ENCODE measurements around the gene GALNT2.
A peak's percentile ranks its signal among the peaks of the same experiment; 100 is the strongest.

Gene GALNT2

DNA sequence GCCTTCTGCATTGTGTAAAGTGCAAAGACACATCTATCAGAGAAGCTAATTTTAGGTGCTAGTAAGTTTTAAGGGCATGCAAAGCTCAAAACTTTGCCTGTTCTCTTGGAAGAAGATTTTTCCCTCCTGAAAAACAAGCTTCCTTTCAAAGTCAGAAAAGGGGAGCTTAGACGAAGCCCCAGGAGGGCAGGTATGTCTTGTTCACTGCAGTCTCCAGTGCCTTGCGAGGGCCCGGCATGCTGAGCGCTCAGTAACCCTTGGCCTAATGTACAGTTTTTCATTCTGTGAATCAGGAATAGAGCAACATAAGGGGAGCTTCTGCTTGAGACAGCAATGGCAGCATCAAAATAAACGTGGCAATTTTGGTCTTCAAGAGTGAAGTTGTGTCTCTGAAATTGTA lies 35.0 kb downstream of the GALNT2 start:
- Histone ChIP-seq H3K9ac (ENCODE audit: low read length) (no peak overlapping the region), H3K18ac (ENCODE audit: low read length) (no peak overlapping the region), H3K79me1 (ENCODE audit: low read length) (peaks cover 12% of the 10 kb centered on the region), H3K4me1 (ENCODE audit: control insufficient read depth, low read depth, low read length) (peaks cover 1% of the 10 kb centered on the region), H3K4me3 (ENCODE audit: low read length) (no peak overlapping the region), H3K4me2 (ENCODE audit: low read length) (no peak overlapping the region), H3K36me3 (ENCODE audit: control insufficient read depth, insufficient read depth, low read length) (no peaks in the 10 kb centered on the region), H2BK15ac (replicated peaks; ENCODE audit: low read depth) (no peak overlapping the region), H2BK5ac (ENCODE audit: low read length) (no peak overlapping the region), H4K5ac (ENCODE audit: low read length) (no peak overlapping the region), H3K4ac (ENCODE audit: low read depth, low read length) (no peak overlapping the region), H2AK5ac (ENCODE audit: low read length) (no peak overlapping the region), H3K23ac (ENCODE audit: low read length) (no peak overlapping the region), H4K8ac (ENCODE audit: low read depth, low read length) (no peak overlapping the region), H3K27me3 (ENCODE audit: insufficient read depth, low read length, poor library complexity) (no peaks in the 10 kb centered on the region), H3K79me2 (ENCODE audit: control insufficient read depth, insufficient read depth, low read length) (peaks cover 6% of the 10 kb centered on the region), H3K56ac (ENCODE audit: low read length) (no peak overlapping the region), H3K27ac (ENCODE audit: low read depth, low read length) (no peak overlapping the region), H2BK120ac (ENCODE audit: low read depth, low read length) (no peak overlapping the region)
- no peak for DNase-seq
- WGBS (ENCODE audit: extremely low coverage, insufficient coverage, low lambda C conversion rate): no CpG with 5 or more reads among the region's 5 CpGs

- WGBS (ENCODE audit: extremely low coverage, insufficient coverage, low lambda C conversion rate): no CpG with 5 or more reads among the region's 4 CpGs
- Histone ChIP-seq H2BK5ac (ENCODE audit: low read length) (no peak overlapping the region), H3K23ac (ENCODE audit: low read length) (no peak overlapping the region)
Observed at GRCh38 chr1:230102472-230102871, 35.4 kb downstream of the GALNT2 start.

GRCh38 chr1:230103306-230104173 lies 36.5 kb downstream of the GALNT2 start:
- Histone ChIP-seq H2BK15ac (replicated peaks; ENCODE audit: low read depth) (no peak overlapping the region), H3K56ac (ENCODE audit: low read length) (no peak overlapping the region), H3K18ac (ENCODE audit: low read length) (no peak overlapping the region), H3K79me1 (ENCODE audit: low read length) (peaks cover 16% of the 10 kb centered on the region), H4K5ac (ENCODE audit: low read length) (no peak overlapping the region), H3K4me2 (ENCODE audit: low read length) (no peak overlapping the region), H3K23ac (ENCODE audit: low read length) (no peak overlapping the region), H3K4me3 (ENCODE audit: low read length) (no peak overlapping the region), H2AK5ac (ENCODE audit: low read length) (no peak overlapping the region), H2BK5ac (ENCODE audit: low read length) (no peak overlapping the region), H3K4me1 (ENCODE audit: control insufficient read depth, low read depth, low read length) (peaks cover 1% of the 10 kb centered on the region), H2BK120ac (ENCODE audit: low read depth, low read length) (no peak overlapping the region), H3K27ac (ENCODE audit: low read depth, low read length) (no peak overlapping the region), H3K79me2 (ENCODE audit: control insufficient read depth, insufficient read depth, low read length) (peaks cover 6% of the 10 kb centered on the region), H3K4ac (ENCODE audit: low read depth, low read length) (no peak overlapping the region), H3K36me3 (ENCODE audit: control insufficient read depth, insufficient read depth, low read length) (no peaks in the 10 kb centered on the region), H3K9ac (ENCODE audit: low read length) (no peak overlapping the region), H4K8ac (ENCODE audit: low read depth, low read length) (no peak overlapping the region), H3K27me3 (ENCODE audit: insufficient read depth, low read length, poor library complexity) (no peaks in the 10 kb centered on the region)
- WGBS (ENCODE audit: extremely low coverage, insufficient coverage, low lambda C conversion rate): no CpG with 5 or more reads among the region's 5 CpGs
- DNase-seq: no peak

More at GRCh38 chr1:230102472-230102871, 35.4 kb downstream of the GALNT2 start:
- Histone ChIP-seq H3K27me3 (ENCODE audit: insufficient read depth, low read length, poor library complexity) (no peaks in the 10 kb centered on the region), H3K4me2 (ENCODE audit: low read length) (no peak overlapping the region), H3K79me2 (ENCODE audit: control insufficient read depth, insufficient read depth, low read length) (peaks cover 6% of the 10 kb centered on the region), H4K8ac (ENCODE audit: low read depth, low read length) (no peak overlapping the region), H3K36me3 (ENCODE audit: control insufficient read depth, insufficient read depth, low read length) (no peaks in the 10 kb centered on the region), H3K4ac (ENCODE audit: low read depth, low read length) (no peak overlapping the region), H3K56ac (ENCODE audit: low read length) (no peak overlapping the region), H3K79me1 (ENCODE audit: low read length) (peaks cover 12% of the 10 kb centered on the region), H3K27ac (ENCODE audit: low read depth, low read length) (no peak overlapping the region), H4K5ac (ENCODE audit: low read length) (no peak overlapping the region), H2BK120ac (ENCODE audit: low read depth, low read length) (no peak overlapping the region), H3K9ac (ENCODE audit: low read length) (no peak overlapping the region), H2AK5ac (ENCODE audit: low read length) (no peak overlapping the region), H3K4me1 (ENCODE audit: control insufficient read depth, low read depth, low read length) (peaks cover 1% of the 10 kb centered on the region), H3K4me3 (ENCODE audit: low read length) (no peak overlapping the region), H2BK15ac (replicated peaks; ENCODE audit: low read depth) (no peak overlapping the region), H3K18ac (ENCODE audit: low read length) (no peak overlapping the region)
- DNase-seq: no peak

DNA sequence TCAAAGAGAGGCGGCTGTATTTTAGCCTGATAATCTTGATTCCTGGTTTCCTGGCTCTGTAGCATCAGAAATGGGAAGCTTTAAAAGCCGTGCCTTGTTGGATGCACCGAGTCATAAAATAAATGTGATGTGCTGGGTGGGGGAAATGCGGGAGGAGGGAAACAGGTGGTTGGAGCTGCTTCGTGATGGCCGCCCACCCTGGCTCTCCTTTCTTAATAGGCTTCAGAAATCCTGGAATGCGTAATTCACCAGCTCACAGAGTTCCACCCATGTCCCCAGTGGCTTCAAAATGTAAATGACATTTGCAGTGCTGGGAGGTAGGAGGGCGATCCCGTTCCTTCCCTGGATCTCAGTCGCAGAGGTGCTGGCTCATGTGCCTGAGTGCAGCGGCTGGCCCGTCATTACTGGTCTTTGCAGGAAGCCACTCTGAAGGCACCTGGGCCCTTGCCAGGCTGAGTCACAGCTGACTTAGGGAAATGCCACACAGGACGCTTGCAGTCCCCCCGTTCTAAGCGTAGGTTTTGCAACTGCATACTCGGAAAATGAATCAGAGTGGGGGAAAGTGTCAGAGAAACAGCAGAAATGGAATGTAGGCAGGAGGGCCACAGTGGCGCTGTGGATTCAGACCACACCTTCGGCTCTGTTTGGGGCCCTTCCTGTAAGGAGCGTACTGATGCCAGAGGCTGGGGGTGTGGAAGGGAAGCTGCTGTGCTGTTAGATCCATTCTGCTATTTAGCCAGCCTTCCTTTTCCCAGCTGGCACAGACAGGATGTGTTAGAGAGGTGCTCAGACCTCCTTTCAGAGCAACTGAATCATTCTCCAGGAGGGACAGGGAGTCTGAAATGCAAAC lies 37.6 kb downstream of the GALNT2 start:
- Histone ChIP-seq H3K9ac (ENCODE audit: low read length) (no peak overlapping the region), H3K79me2 (ENCODE audit: control insufficient read depth, insufficient read depth, low read length) (peaks cover 4% of the 10 kb centered on the region), H3K27me3 (ENCODE audit: insufficient read depth, low read length, poor library complexity) (no peaks in the 10 kb centered on the region), H2BK15ac (replicated peaks; ENCODE audit: low read depth) (no peak overlapping the region), H3K36me3 (ENCODE audit: control insufficient read depth, insufficient read depth, low read length) (no peaks in the 10 kb centered on the region), H2BK5ac (ENCODE audit: low read length) (no peak overlapping the region), H3K79me1 (ENCODE audit: low read length) (peaks cover 15% of the 10 kb centered on the region), H3K27ac (ENCODE audit: low read depth, low read length) (no peak overlapping the region), H3K4me3 (ENCODE audit: low read length) (no peak overlapping the region), H4K5ac (ENCODE audit: low read length) (no peak overlapping the region), H3K23ac (ENCODE audit: low read length) (no peak overlapping the region), H3K4ac (ENCODE audit: low read depth, low read length) (no peak overlapping the region), H2BK120ac (ENCODE audit: low read depth, low read length) (no peak overlapping the region), H3K4me2 (ENCODE audit: low read length) (no peak overlapping the region), H3K56ac (ENCODE audit: low read length) (no peak overlapping the region), H4K8ac (ENCODE audit: low read depth, low read length) (no peak overlapping the region), H3K4me1 (ENCODE audit: control insufficient read depth, low read depth, low read length) (peaks cover 1% of the 10 kb centered on the region), H2AK5ac (ENCODE audit: low read length) (no peak overlapping the region), H3K18ac (ENCODE audit: low read length) (no peak overlapping the region)
- WGBS (ENCODE audit: extremely low coverage, insufficient coverage, low lambda C conversion rate): no CpG with 5 or more reads among the region's 19 CpGs
- peak; percentile 85 for DNase-seq

- H3K4me1 ChIP-seq (ENCODE audit: control insufficient read depth, low read depth, low read length): peaks cover 1% of the 10 kb centered on the region
Observed at GRCh38 chr1:230105245-230105753, 38.3 kb downstream of the GALNT2 start.

More at GRCh38 chr1:230105245-230105753, 38.3 kb downstream of the GALNT2 start:
- H3K56ac ChIP-seq (ENCODE audit: low read length): no peak overlapping the region
- H3K4me2 ChIP-seq (ENCODE audit: low read length): no peak overlapping the region
- DNase-seq: no peak
- H2AK5ac ChIP-seq (ENCODE audit: low read length): no peak overlapping the region
- no peak overlapping the region for H3K4me3 ChIP-seq (ENCODE audit: low read length)
- H3K36me3 ChIP-seq (ENCODE audit: control insufficient read depth, insufficient read depth, low read length): no peaks in the 10 kb centered on the region
- no peak overlapping the region for H2BK120ac ChIP-seq (ENCODE audit: low read depth, low read length)
- no peak overlapping the region for H3K23ac ChIP-seq (ENCODE audit: low read length)
- H3K9ac ChIP-seq (ENCODE audit: low read length): no peak overlapping the region
- H4K8ac ChIP-seq (ENCODE audit: low read depth, low read length): no peak overlapping the region
- no peak overlapping the region for H2BK5ac ChIP-seq (ENCODE audit: low read length)
- no peak overlapping the region for H3K4ac ChIP-seq (ENCODE audit: low read depth, low read length)
- WGBS (ENCODE audit: extremely low coverage, insufficient coverage, low lambda C conversion rate): no CpG with 5 or more reads among the region's 12 CpGs
- peaks cover 15% of the 10 kb centered on the region for H3K79me1 ChIP-seq (ENCODE audit: low read length)
- no peak overlapping the region for H4K5ac ChIP-seq (ENCODE audit: low read length)
- no peak overlapping the region for H2BK15ac ChIP-seq (replicated peaks; ENCODE audit: low read depth)
- no peaks in the 10 kb centered on the region for H3K27me3 ChIP-seq (ENCODE audit: insufficient read depth, low read length, poor library complexity)
- peaks cover 4% of the 10 kb centered on the region for H3K79me2 ChIP-seq (ENCODE audit: control insufficient read depth, insufficient read depth, low read length)
- no peak overlapping the region for H3K27ac ChIP-seq (ENCODE audit: low read depth, low read length)
- H3K18ac ChIP-seq (ENCODE audit: low read length): no peak overlapping the region

Measured in mesendoderm (in vitro differentiated cells).